ENCODE measurements around the gene ELL. TPM values are rescaled to one million over a fixed set of nuclear protein-coding genes. Genes with fewer than 3 reads are reported as not detected.

The ELL gene
- total and polyA plus RNA-seq, 9 of the 15 experiments (the other 6 are each of a cell fraction or from before 2014, with no cell fraction given) = 0.24 to 22.5 (median 4.1) TPM

- TF ChIP-seq ZBTB9 (CRISPR knock-in tag; IDR thresholded peaks at IDR 0.05) (peak; percentile 82), NCOR1 (IDR thresholded peaks at IDR 0.05) (peak; percentile 78), DPF2 (IDR thresholded peaks at IDR 0.05) (peak; percentile 78; the same call in 1 of the 2 replicates), PHTF2 (CRISPR knock-in tag; IDR thresholded peaks at IDR 0.05) (no peak), CBFA2T3 (IDR thresholded peaks at IDR 0.05) (peak; percentile 80), TBL1XR1 (IDR thresholded peaks at IDR 0.05; ENCODE audit: low read length in 2 of 2) (peak; percentile 38 to 63; a peak in 2 of 4 replicates), ZBTB1 (CRISPR knock-in tag; IDR thresholded peaks at IDR 0.05; ENCODE audit: borderline replicate concordance, low read depth) (no peak), ZBTB12 (CRISPR knock-in tag; IDR thresholded peaks at IDR 0.05) (no peak), ZBTB11 (CRISPR knock-in tag; IDR thresholded peaks at IDR 0.05) (peak in 1 of 3 experiments; percentile 47; a peak in 1 of 6 replicates), MEF2D (tag; conservative IDR thresholded peaks at IDR 0.05; ENCODE audit: low read depth) (peak; percentile 23; the same call in 1 of the 2 replicates), SRF (CRISPR knock-in tag; IDR thresholded peaks at IDR 0.05) (no peak; a peak in 1 of 4 replicates), ARID1B (IDR thresholded peaks at IDR 0.05) (peak; percentile 81), MYBL2 (IDR thresholded peaks at IDR 0.05; ENCODE audit: low read depth) (no peak), MYBL2 (CRISPR knock-in tag; IDR thresholded peaks at IDR 0.05; ENCODE audit: borderline replicate concordance) (no peak), RBM22 (IDR thresholded peaks at IDR 0.05; ENCODE audit: low read depth, low read length, poor library complexity, severe bottlenecking) (peak; percentile 85), SIN3A (IDR thresholded peaks at IDR 0.05; ENCODE audit: borderline replicate concordance in 2 of 2, control insufficient read depth in 1 of 2, low read depth in 2 of 2, low read length in 2 of 2) (no peak), ELK3 (CRISPR knock-in tag; IDR thresholded peaks at IDR 0.05) (no peak), HMBOX1 (IDR thresholded peaks at IDR 0.05) (no peak), ZNF699 (CRISPR knock-in tag; IDR thresholded peaks at IDR 0.05; ENCODE audit: insufficient replicate concordance) (no peak)
These were observed 83.4 kb downstream of the ELL start (continued) for GRCh38 chr19:18438331-18439024.
